ENCODE measurements around the gene EMC10. TPM values are rescaled to one million over a fixed set of nuclear protein-coding genes. Genes with fewer than 3 reads are reported as not detected.

EMC10 gene
- polyA plus RNA-seq, 1 experiment, result 89.1 TPM

- CTCF ChIA-PET, result no interaction called here
- H3K27me3 ChIP-seq (ENCODE audit: control insufficient read depth, insufficient read depth, low read length), result peaks cover 19% of the 10 kb centered on the region
These were observed 16.2 kb downstream of the EMC10 start for GRCh38 chr19:50492303-50493052.

GRCh38 chr19:50493171-50493570, 16.9 kb downstream of the EMC10 start:
- no peak overlapping the region for H3K4me3 ChIP-seq (ENCODE audit: low read depth, low read length)
- ChIA-PET CTCF (no interaction called here), POLR2A (no interaction called here)
- peaks cover 18% of the 10 kb centered on the region for H3K27me3 ChIP-seq (ENCODE audit: control insufficient read depth, insufficient read depth, low read length)
- no peak for DNase-seq (ENCODE audit: low read depth)
- no peaks in the 10 kb centered on the region for H3K36me3 ChIP-seq (ENCODE audit: control insufficient read depth, insufficient read depth, low read length)
- no peak for TF ChIP-seq CTCF (IDR thresholded peaks at IDR 0.05; ENCODE audit: insufficient read depth, low read depth, low read length)

More at GRCh38 chr19:50492303-50493052, 16.2 kb downstream of the EMC10 start:
- TF ChIP-seq CTCF (IDR thresholded peaks at IDR 0.05; ENCODE audit: insufficient read depth, low read depth, low read length), result no peak
- Histone ChIP-seq H3K36me3 (ENCODE audit: control insufficient read depth, insufficient read depth, low read length) (no peaks in the 10 kb centered on the region), H3K4me3 (ENCODE audit: low read depth, low read length) (no peak overlapping the region)
- POLR2A ChIA-PET, result no interaction called here
- DNase-seq (ENCODE audit: low read depth), result no peak

- TF ChIP-seq CTCF (IDR thresholded peaks at IDR 0.05; ENCODE audit: insufficient read depth, low read depth, low read length), result no peak
- POLR2A ChIA-PET, result no interaction called here
- peaks cover 15% of the 10 kb centered on the region for H3K27me3 ChIP-seq (ENCODE audit: control insufficient read depth, insufficient read depth, low read length)
- no peak for DNase-seq (ENCODE audit: low read depth)
- H3K4me3 ChIP-seq (ENCODE audit: low read depth, low read length), result no peak overlapping the region
- H3K36me3 ChIP-seq (ENCODE audit: control insufficient read depth, insufficient read depth, low read length), result no peaks in the 10 kb centered on the region
- CTCF ChIA-PET, result no interaction called here
These were observed 18.1 kb downstream of the EMC10 start for GRCh38 chr19:50494186-50495019.

GRCh38 chr19:50495020-50495531, 18.8 kb downstream of the EMC10 start:
- Histone ChIP-seq H3K27me3 (ENCODE audit: control insufficient read depth, insufficient read depth, low read length) (peaks cover 15% of the 10 kb centered on the region), H3K4me3 (ENCODE audit: low read depth, low read length) (no peak overlapping the region), H3K36me3 (ENCODE audit: control insufficient read depth, insufficient read depth, low read length) (no peaks in the 10 kb centered on the region)
- CTCF ChIA-PET, result no interaction called here
- no peak for DNase-seq (ENCODE audit: low read depth)
- no peak for TF ChIP-seq CTCF (IDR thresholded peaks at IDR 0.05; ENCODE audit: insufficient read depth, low read depth, low read length)
- POLR2A ChIA-PET, result no interaction called here

All from BJ (cell line).